GM19193 (cell line): Measurements from ENCODE around the gene CCRL2.

Experiments used
- POLR2A ChIP-seq: IDR thresholded peaks from 4 replicates; pipeline ENCODE4 v1.6.1; 2011; ENCODE audit not compliant: insufficient read depth, insufficient read length; ENCODE audit errors: extremely low read depth

CCRL2 gene

DNA sequence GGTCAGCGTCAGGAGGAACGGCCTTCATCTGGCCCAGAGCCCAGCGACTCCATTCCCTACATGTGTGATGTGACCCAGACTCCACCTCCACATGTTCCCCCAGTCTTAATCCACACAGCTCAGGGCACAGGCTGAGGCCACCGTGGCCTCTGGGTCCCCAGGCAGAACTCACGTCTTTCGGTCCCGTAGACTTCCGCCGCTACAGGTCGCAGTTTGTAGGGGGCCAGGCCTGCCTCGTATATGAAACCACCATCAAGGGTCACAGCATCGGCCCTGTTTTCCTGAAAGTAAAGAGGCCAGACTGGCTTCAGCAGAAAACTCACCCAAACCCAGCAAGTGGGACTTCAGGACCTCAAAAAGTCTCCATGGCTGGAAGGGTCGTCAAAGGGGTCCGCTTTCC lies 49.1 kb downstream of the CCRL2 start:
- TF ChIP-seq POLR2A = no peak
